Measurements from ENCODE around the gene PNKP. TPM values are rescaled to one million over a fixed set of nuclear protein-coding genes. Genes with fewer than 3 reads are reported as not detected.

PNKP gene
- total RNA-seq, 1 experiment from 2014 or later: 130 TPM

DNA sequence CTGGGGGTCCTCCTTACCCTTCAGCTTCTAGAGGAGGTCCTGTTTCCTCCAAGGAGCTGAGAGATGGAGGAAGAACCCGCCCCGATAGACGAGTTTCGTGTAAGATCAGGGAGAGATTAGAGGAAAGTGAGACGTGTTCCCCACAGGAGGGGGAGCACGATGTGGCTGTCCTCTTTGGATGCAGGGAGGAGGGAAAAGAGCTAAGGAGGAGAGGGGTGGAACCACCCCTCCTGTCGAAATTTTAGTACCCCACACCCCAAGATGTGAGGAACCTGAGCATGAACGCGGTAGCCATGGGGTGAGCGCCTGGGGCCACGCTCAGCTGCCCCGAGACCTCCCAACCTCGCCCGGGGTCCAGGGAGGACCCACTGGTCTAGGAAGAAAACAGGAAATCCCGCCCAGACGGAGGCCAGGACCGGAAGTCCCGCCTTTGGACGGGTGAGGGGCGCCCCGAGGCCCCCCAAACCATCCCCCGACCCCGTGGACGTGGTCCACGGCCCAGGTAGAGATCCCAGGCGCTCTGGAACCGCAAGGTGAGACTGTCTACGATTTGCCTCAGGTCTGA, 8.6 kb upstream of the PNKP start:
- intact Hi-C loops (cut with micrococcal nuclease; ENCODE audit: unreplicated experiment): loop anchor here (1.0 to 10.0 kb wide), 3 partner anchors 53 to 439 kb away; partner anchors contain the start of genes AP2A1, ATF5 and NUP62
- no TSS peak for BruUV-seq (replicated peaks)
- Mint-ChIP-seq H3K27me3 (ENCODE audit: insufficient read depth, unreplicated experiment) (no peaks in the 10 kb centered on the region), H3K4me1 (ENCODE audit: low read depth, unreplicated experiment) (no peaks in the 10 kb centered on the region), H3K9me3 (ENCODE audit: unreplicated experiment) (no peaks in the 10 kb centered on the region), H3K36me3 (ENCODE audit: insufficient read depth, unreplicated experiment) (peaks cover 14% of the 10 kb centered on the region), H3K27ac (ENCODE audit: unreplicated experiment) (no peak overlapping the region), H3K4me3 (ENCODE audit: unreplicated experiment) (no peak overlapping the region)
- DNase-seq: peak in 1 of 2 experiments; percentile 67
- peaks cover 9% of the 10 kb centered on the region; the same call in 1 of the 2 replicates for H3K4me1 ChIP-seq
- no peaks in the 10 kb centered on the region for H3K27me3 ChIP-seq (replicated peaks; ENCODE audit: control insufficient read depth, insufficient read depth, low read length)
- POLR2A ChIA-PET: interaction anchor here (0.5 to 2.4 kb wide), 4 partner anchors 9 to 234 kb away, joined by 3 to 12 read pairs (median 4); partner anchors contain the start of genes AP2A1, ATF5, NUP62 and PNKP
- TF ChIP-seq, protein P1, sequence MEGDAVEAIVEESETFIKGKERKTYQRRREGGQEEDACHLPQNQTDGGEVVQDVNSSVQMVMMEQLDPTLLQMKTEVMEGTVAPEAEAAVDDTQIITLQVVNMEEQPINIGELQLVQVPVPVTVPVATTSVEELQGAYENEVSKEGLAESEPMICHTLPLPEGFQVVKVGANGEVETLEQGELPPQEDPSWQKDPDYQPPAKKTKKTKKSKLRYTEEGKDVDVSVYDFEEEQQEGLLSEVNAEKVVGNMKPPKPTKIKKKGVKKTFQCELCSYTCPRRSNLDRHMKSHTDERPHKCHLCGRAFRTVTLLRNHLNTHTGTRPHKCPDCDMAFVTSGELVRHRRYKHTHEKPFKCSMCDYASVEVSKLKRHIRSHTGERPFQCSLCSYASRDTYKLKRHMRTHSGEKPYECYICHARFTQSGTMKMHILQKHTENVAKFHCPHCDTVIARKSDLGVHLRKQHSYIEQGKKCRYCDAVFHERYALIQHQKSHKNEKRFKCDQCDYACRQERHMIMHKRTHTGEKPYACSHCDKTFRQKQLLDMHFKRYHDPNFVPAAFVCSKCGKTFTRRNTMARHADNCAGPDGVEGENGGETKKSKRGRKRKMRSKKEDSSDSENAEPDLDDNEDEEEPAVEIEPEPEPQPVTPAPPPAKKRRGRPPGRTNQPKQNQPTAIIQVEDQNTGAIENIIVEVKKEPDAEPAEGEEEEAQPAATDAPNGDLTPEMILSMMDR (IDR thresholded peaks at IDR 0.05; ENCODE audit: insufficient read depth in 1 of 2, low read depth in 1 of 2, low read length in 1 of 2, severe bottlenecking in 1 of 2, unreplicated experiment in 1 of 2): no peak
- H3K9me3 ChIP-seq: no peaks in the 10 kb centered on the region
- H3K36me3 ChIP-seq (ENCODE audit: control insufficient read depth, insufficient read depth, low read length): peaks cover 11% of the 10 kb centered on the region
- H3K4me3 ChIP-seq (ENCODE audit: low read depth, low read length): peak overlapping the region; percentile 87
- CTCF ChIA-PET: interaction anchor here (1.4 kb wide), 1 partner anchor 15 kb away, joined by 4 read pairs; no protein-coding TSS in a partner anchor

DNA sequence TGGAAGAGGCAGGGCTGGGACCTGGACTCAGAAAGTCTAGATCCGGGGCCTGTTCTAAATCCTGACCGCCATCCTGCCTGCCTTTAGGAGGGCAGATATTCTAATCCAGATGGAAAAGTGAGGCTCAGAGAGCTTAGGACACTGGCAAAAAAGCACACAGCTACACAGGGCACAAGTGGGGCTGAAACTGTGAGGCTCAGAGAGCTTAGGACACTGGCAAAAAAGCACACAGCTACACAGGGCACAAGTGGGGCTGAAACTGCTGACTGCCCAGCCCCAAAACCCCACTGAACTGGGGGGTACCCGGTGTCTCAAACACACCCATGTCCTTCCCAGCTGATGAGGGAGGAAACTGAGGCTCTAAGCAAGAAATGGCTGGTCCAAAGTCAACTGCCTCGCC, 7.8 kb upstream of the PNKP start:
- Histone ChIP-seq H3K27me3 (replicated peaks; ENCODE audit: control insufficient read depth, insufficient read depth, low read length) (no peaks in the 10 kb centered on the region), H3K4me3 (ENCODE audit: low read depth, low read length) (peak overlapping the region; percentile 87; the same call in 1 of the 2 replicates), H3K9me3 (no peaks in the 10 kb centered on the region), H3K36me3 (ENCODE audit: control insufficient read depth, insufficient read depth, low read length) (peaks cover 7% of the 10 kb centered on the region), H3K4me1 (peaks cover 9% of the 10 kb centered on the region; the same call in 1 of the 2 replicates)
- no peaks in the 10 kb centered on the region for H3K27me3 Mint-ChIP-seq (ENCODE audit: insufficient read depth, unreplicated experiment)
- TF ChIP-seq, protein P1 (IDR thresholded peaks at IDR 0.05; ENCODE audit: insufficient read depth in 1 of 2, low read depth in 1 of 2, low read length in 1 of 2, severe bottlenecking in 1 of 2, unreplicated experiment in 1 of 2): no peak
- ChIA-PET CTCF (no interaction called here), POLR2A (no interaction called here)
- H3K27ac Mint-ChIP-seq (ENCODE audit: unreplicated experiment): no peak overlapping the region
- no peak for DNase-seq
- intact Hi-C loops (cut with micrococcal nuclease; ENCODE audit: unreplicated experiment): loop anchor here (10.0 kb wide), 1 partner anchor 440 kb away; no protein-coding TSS in a partner anchor
- BruUV-seq (replicated peaks): no TSS peak
- peaks cover 14% of the 10 kb centered on the region for H3K36me3 Mint-ChIP-seq (ENCODE audit: insufficient read depth, unreplicated experiment)
- H3K4me1 Mint-ChIP-seq (ENCODE audit: low read depth, unreplicated experiment): no peaks in the 10 kb centered on the region
- no peak overlapping the region for H3K4me3 Mint-ChIP-seq (ENCODE audit: unreplicated experiment)
- H3K9me3 Mint-ChIP-seq (ENCODE audit: unreplicated experiment): no peaks in the 10 kb centered on the region

DNA sequence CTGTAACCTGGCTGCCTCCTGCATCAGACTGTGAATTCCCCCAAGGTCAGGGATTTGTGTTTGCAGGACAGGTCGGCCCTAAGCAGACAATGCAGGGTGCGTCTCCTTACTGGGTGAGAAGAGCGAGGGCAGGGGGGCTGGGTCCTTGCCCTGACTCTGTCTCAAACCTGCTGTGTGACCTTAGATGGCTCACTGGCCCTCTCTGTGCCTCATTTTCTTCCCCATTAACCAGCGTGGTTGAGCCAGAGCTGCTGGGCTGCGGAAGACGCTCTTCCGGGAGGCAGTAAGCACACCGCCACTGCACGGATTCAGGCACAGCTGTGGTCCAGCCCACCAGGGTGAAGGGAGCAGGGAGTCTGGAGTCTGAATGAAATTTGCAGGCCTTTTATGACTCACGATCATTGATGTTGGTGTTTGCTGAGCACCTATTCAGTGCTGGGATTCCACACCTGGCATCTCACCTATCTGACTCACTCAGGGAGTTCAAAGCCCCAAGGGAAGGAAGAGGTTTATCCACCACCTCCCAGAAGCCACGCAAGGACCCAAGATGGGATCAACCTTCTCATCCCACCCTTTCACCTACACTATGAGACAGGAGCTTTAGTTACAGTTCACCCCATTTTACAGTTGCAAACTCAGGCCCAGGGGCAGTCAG, 7.3 kb upstream of the PNKP start:
- no peaks in the 10 kb centered on the region for H3K27me3 ChIP-seq (replicated peaks; ENCODE audit: control insufficient read depth, insufficient read depth, low read length)
- Mint-ChIP-seq H3K4me1 (ENCODE audit: low read depth, unreplicated experiment) (no peaks in the 10 kb centered on the region), H3K36me3 (ENCODE audit: insufficient read depth, unreplicated experiment) (peaks cover 14% of the 10 kb centered on the region), H3K9me3 (ENCODE audit: unreplicated experiment) (no peaks in the 10 kb centered on the region), H3K27me3 (ENCODE audit: insufficient read depth, unreplicated experiment) (no peaks in the 10 kb centered on the region), H3K4me3 (ENCODE audit: unreplicated experiment) (no peak overlapping the region), H3K27ac (ENCODE audit: unreplicated experiment) (no peak overlapping the region)
- BruUV-seq (replicated peaks): no TSS peak
- peaks cover 9% of the 10 kb centered on the region; the same call in 1 of the 2 replicates for H3K4me1 ChIP-seq
- ChIA-PET POLR2A (no interaction called here), CTCF (no interaction called here)
- DNase-seq: no peak
- TF ChIP-seq, protein P1 (IDR thresholded peaks at IDR 0.05; ENCODE audit: insufficient read depth in 1 of 2, low read depth in 1 of 2, low read length in 1 of 2, severe bottlenecking in 1 of 2, unreplicated experiment in 1 of 2): no peak
- H3K36me3 ChIP-seq (ENCODE audit: control insufficient read depth, insufficient read depth, low read length): peaks cover 6% of the 10 kb centered on the region
- intact Hi-C loops (cut with micrococcal nuclease; ENCODE audit: unreplicated experiment): loop anchor here (10.0 kb wide), 1 partner anchor 440 kb away; no protein-coding TSS in a partner anchor
- no peaks in the 10 kb centered on the region for H3K9me3 ChIP-seq
- no peak overlapping the region for H3K4me3 ChIP-seq (ENCODE audit: low read depth, low read length)

Measured in Caco-2 (cell line).